ENCODE data around the gene STX16.
A peak's percentile ranks its signal among the peaks of the same experiment; 100 is the strongest.

The STX16 gene

GRCh38 chr20:58613061-58613854, 37.8 kb upstream of the STX16 start:
- no peak for TF ChIP-seq CTCF (IDR thresholded peaks at IDR 0.05; ENCODE audit: low read depth, low read length)
- DNase-seq (ENCODE audit: extremely low read depth, low read depth): no peak

- no peak for TF ChIP-seq CTCF (IDR thresholded peaks at IDR 0.05; ENCODE audit: low read depth, low read length)
- DNase-seq (ENCODE audit: extremely low read depth, low read depth): no peak
These were observed 36.7 kb upstream of the STX16 start for GRCh38 chr20:58614366-58614765.

- no peak for TF ChIP-seq CTCF (IDR thresholded peaks at IDR 0.05; ENCODE audit: low read depth, low read length)
- DNase-seq (ENCODE audit: extremely low read depth, low read depth): no peak
These were observed 35.9 kb upstream of the STX16 start for GRCh38 chr20:58614984-58615760.

- no peak for DNase-seq (ENCODE audit: extremely low read depth, low read depth)
- no peak for TF ChIP-seq CTCF (IDR thresholded peaks at IDR 0.05; ENCODE audit: low read depth, low read length)
These were observed 34.7 kb upstream of the STX16 start for GRCh38 chr20:58616411-58616810.

- TF ChIP-seq CTCF (IDR thresholded peaks at IDR 0.05; ENCODE audit: low read depth, low read length): no peak
- no peak for DNase-seq (ENCODE audit: extremely low read depth, low read depth)
These were observed 33.9 kb upstream of the STX16 start for GRCh38 chr20:58617158-58617557.

GRCh38 chr20:58618351-58619076, 32.6 kb upstream of the STX16 start:
- DNase-seq (ENCODE audit: extremely low read depth, low read depth): peak; percentile 37
- no peak for TF ChIP-seq CTCF (IDR thresholded peaks at IDR 0.05; ENCODE audit: low read depth, low read length)
